ENCODE results near the gene MTHFS.

- TF ChIP-seq CTCF (IDR thresholded peaks at IDR 0.05; ENCODE audit: insufficient read depth, low read length) = no peak
- no peak for TF ChIP-seq GABPA (IDR thresholded peaks at IDR 0.05; ENCODE audit: low read depth)
- no peak for TF ChIP-seq REST (IDR thresholded peaks at IDR 0.05; ENCODE audit: insufficient replicate concordance, low read depth)
- no peak for TF ChIP-seq POLR2AphosphoS5 (IDR thresholded peaks at IDR 0.05; ENCODE audit: low read depth)
- TF ChIP-seq SPI1 (IDR thresholded peaks at IDR 0.05; ENCODE audit: borderline replicate concordance, low read depth) = no peak
These were observed 42.6 kb upstream of the MTHFS start for GRCh38 chr15:79939399-79939798.
